ENCODE data around the gene SMARCA5.

The SMARCA5 gene

DNA sequence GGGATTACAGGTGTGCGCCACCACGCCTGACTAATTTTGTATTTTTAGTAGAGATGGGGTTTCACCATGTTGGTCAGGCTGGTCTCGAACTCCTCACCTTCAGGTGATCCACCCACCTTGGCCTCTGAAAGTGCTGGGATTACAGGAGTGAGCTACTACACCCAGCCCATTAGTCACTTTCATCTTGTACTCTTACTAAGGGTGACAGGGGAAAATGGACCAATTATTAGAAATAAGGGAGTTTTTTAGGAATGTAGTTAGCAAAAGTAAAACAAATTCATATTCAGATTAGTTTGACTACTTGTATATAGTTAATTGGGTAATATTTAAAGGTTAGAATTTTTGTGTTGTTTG is 26.1 kb downstream of the SMARCA5 start:
- no peak for DNase-seq

DNA sequence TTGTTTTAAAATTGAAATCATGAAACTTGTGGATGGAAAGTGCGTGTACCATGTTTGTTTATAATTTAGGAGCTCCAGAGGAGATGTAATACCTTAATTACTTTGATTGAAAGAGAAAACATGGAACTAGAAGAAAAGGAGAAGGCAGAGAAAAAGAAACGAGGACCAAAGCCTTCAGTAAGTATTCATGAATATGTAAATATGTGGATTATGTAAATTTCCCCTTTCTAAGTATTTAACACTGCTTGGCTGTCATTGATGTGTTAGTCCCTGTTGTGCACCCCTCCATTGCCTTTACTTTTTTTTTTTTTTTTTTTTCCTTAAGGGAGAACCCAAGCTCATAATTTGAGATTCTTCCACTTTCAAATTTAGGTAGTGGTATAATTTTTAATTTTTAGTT is 36.4 kb downstream of the SMARCA5 start:
- no peak for DNase-seq

DNA sequence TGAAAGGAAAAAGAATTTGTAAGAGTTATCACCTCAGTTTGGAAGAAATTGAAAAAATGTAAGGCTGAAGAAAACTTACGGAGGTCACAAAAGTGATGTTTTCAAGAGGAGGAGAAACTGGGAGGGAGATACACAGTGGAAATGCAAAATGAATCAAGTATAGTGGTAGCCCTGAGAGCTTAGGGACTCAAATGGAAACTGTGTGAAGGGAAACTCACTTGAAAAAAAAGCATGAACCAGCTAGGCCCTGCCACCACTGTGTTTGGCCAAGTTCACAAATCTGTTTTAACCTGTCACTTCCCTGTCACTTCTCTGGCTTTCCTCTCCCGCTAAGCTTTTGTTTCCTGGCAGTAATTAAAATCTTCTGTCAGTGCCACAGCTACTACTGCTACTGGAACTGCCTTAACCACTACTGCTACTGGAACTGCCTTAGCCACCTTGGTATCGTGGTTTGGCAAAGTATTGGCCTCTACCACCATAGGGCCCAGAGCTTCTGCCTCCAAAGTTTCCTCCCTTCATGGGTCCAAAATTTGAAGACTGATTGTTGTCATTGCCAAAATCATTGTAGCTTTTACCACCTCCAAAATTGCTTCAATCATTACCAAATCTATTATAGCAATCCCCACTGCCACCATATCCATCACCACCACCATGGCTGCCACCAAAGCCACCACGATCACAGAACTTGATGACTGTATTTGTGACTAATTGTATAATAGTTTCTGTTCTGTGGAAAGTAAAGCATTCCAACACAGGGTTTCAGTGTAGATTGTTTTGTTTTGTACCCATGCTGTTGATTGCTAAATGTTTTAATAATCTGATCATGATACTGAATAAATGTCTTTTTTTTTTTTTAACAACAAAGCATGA is 41.5 kb downstream of the SMARCA5 start:
- no peak for DNase-seq

DNA sequence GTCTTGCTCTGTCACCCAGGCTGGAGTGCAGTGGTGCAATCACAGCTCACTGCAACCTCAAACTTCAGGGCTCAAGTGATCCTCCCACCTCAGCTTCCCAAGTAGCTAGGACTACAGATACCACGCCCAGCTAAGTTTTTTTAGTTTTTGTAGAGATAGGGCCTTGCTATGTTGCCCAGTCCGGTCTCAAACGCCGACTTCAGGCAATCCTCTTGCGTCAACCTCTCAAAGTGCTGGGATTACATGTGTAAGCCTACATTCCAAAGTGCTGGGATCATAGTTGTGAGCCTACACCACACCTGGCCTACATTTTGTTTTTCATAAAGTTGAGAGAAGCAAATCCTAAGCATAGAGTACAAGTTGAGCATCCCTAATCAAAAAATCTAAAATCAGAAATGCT is 42.2 kb downstream of the SMARCA5 start:
- no peak for DNase-seq

DNA sequence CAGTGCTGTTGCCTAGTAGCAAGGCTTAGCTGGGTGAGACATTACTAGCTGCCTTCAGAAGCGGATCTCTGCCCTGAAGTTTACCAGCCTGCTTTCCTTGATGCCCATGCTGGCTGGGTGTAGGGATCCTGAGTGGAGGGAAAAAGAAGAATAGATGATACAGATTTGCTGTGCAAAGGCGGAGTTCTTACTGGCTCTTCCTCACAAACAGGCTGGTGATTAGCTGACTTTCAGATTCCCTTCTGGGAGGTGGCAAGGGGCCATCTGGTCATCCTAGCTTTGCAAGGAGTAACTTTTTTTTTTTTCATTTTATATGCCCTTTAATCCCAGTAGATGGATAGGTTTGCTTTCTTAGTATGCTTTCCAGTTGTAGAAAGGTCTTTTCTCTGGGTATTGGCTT is 44.8 kb downstream of the SMARCA5 start:
- DNase-seq, result no peak

DNA sequence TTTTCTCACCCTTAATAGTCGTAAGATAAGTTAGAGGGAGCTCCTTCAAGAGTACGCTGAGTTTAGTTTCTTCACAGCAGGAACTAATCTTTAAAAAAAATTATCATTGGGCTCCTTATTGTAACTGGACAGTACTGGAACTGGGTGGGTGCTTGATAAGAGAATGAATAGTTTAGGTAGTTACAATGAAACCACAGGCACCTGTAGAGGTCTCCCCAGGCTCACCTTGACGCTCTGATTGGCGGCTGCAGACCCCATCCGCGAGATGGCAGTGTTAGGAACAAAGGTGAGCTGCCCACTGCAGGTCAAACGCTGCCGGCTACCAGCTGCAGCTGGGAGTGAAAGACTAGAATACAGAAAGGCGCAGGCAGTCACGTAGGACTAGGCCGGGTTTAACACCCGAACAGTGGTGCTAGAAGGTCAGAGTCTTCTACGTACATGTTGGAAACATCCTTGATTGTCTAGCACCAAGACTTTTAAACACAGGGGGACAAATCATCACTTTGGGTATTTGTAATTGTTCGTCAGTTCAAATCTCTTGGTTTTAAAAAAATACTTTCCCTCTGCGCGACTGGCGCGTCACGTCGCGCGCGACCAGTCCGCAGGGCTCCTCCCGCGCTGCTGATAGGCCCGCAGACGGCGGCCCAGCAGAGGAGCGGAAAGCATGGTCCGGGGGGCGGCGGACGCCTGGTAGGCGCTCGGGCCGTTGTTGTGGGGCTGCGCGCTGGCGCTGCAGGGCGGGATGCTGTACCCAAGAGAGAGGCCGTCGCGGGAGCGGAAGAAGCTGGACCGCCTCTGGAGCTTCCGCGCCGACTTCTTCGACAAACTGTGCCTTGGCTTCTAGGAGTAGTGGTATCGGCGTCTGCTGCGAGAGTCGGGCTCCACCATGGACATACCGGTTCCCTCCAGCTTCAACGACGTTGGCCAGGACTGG is 45.6 kb downstream of the SMARCA5 start:
- DNase-seq, result peak; percentile 62

DNA sequence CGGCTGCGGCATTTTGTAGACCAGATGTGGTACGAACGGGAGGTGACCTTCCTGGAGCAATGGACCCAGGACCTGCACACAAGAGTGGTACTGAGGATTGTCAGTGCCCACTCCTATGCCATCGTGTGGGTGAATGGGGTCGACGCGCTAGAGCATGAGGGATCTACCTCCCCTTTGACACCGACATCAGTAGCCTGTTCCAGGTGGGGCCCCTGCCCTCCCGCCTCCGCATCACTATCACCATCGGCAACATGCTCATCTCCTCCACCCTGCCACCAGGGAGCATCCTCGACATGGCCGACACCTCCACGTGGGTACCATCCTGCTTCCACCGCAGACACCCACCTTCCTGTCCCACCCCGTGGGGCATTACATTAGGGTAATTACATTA is 46.2 kb downstream of the SMARCA5 start:
- DNase-seq, result peak; percentile 25

DNA sequence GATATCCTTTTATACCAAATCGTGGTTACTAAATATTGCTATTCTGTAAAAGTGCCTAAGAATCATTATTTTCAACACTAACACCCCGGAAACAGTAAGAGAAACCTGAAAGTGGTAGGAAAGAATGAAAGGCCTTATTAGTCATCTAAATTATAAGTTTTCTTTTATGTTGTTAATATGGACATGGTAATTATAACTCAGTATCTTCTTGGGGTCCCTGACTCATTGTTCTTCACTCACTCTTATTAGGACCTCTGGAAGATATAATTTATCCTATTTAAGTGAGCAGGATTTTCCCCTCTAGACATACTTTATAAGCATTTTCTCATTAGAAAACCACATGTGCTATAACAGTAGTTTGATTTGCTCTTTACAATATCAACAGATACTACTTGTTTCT is 51.0 kb downstream of the SMARCA5 start:
- DNase-seq, result no peak

DNA sequence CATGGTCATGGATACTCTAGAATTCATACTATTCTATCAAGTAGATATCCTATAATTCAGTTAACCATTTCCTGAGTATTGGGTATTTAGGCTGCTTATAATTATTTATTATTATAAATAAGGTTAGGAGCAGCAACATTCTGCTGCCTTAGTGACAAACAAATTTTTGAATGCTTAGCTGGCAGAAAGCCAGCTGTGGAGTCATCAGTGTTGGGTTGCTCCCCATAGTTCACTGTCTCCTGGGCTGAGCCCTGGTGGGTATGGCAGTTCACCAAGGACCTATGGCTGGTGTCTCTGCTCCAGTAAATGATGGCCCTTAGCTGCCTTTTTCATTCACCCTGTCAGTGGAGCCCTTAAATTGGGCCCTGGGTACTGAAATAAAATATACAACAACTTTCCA is 61.8 kb downstream of the SMARCA5 start:
- no peak for DNase-seq

DNA sequence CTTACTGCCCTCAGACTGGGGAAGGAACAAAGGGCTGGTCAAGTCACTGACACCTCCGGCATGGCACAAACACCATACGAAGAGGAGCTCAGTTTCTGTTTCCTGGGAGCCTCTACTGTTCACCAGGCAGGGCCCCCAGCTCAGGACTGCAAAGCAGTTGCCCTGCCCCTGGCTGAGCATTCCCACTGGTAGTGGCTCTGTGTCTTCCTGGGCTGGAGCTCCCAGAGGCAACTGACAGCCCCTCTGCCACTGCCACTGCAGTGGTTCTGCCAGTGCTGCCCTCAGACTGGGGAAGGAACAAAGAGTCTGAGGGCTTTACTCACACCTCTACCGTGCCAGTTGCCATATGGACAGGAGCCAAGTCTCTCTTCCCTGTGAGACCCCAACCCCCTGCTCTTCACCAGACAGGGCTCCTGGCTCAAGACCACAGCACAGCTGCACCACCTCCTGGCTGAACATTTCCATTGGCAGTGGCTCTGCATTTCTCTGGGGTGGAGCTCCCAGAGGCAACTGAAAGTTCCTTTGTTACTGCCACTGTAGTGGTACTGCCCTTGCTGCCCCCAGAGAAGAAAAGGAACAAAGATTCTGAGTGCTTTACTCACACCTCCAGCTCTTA is 67.9 kb downstream of the SMARCA5 start:
- DNase-seq, result no peak

DNA sequence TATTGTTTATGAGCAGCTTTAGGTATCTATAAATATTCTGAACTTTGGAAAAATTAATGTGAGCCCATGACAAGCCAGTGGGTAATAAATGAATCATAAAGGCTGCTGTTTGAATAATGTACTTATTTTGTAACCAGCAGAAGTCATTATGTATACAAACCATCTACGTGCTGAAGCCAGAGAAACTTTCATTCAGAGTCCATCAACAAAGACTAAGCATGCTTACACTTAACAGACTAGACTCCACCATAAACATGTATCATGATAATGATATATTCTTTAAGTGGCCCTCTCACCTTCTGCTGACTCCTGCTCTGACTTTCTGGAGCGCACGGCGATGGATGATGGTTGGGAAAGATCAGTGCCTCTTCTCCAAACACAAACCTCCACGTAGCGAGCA is 72.0 kb downstream of the SMARCA5 start:
- no peak for DNase-seq

DNA sequence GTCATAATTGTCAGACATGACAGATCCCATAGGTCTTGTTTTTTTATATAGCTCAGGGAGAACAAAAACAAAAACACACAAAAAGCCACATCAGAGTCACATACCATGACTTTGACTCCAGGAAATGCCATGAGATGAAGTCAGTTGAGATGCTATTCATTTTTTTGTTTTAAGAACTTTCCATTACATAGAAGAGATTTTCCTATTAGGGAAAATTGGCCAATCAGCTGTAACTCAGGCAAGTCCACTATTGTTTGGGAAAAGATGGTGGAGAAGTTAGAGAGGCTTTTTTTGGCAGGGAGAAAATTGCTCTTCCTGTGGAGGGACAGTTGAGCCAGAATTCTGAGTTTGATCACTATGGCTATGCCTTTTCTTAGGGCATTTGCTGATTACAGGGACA is 72.6 kb downstream of the SMARCA5 start:
- no peak for DNase-seq

DNA sequence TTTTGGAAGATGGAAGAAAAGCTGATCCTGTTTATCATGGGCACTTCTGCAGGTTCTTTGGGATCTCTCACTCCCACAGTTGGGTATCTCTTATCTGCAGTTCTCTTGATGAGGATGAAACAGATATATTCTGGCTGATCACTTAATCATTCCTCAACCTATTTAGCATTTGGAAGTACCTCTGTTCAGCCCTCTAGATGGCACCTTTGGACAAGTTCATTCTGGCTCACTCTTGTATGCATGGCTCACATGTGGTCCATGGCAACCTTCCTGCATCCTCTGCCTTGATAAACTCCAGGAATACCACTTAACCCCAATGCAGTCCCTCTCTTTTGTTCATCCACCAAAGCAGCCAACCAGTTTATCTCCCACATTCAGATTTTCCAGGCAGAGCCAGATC is 74.2 kb downstream of the SMARCA5 start:
- DNase-seq, result no peak

DNA sequence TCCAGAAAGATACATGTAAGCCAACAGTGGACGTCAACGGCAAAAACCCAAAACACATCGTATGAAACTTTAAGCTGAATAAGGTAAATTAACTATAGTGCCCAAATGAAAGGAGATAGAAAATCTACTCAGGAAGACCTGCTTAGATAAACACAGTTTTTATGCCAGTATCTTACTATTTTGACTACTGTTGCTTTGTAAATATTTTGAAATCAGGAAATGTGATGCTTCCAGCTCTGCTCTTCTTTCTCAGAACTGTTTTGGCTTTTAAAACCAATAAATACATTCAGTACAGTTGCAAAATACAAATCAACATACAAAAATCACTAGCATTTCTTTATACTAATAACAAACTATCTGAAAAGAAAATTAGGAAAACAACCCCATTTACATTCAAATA is 83.8 kb downstream of the SMARCA5 start:
- DNase-seq, result no peak

DNA sequence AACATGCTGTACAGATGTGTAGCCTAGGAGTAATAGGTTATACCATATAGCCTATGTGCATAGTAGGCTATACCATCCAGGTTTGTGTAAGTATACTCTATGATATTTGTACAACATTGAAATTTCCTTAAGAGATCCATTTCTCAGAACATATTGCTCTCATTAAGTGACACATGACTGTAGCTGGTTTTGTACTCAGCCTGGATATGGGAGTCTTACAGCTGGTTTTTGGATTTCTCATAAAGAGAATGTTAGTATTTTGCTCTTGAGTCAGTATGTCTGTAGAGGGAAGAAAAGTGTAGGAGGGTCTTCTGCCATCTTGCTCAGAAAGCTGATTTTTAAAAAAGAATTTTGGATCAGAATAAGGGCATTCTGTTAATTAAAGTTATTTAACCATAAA is 85.3 kb downstream of the SMARCA5 start:
- no peak for DNase-seq

DNA sequence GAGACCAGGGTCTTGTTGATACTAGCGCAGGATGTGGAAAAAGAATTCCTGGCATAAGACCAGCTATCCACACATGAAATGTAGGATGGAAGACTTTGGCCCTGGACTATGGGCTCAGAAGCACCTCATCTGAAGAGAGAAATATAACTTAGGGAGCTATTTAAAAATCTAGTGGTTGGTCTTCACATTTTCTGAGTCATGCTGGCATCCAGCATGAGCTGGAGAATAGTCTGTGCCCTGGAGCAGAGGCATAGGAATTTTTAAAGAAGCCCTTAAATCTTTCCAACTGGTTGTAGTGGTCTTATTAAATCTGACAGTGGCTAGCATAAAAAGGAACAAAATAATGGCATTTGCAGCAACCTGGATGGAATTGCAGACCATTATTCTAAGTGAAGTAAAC is 86.3 kb downstream of the SMARCA5 start:
- DNase-seq, result no peak

DNA sequence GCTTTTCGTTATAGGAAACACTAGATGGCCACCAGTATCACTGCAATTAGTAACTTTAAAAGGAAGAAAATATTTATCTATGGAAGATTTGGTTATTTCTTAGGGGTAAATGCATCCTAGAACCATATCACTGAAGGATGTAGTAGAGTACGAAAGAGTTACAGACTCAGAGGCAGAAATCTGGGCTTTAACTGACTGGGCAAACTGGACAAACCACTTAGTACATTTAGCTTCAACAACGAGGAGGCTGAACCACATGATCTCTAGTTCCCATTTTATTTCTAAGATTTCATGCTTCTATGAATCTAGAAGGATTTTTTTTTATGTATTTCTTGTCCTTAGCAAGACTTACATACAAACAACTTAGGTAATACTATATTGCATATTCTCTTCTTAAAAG is 93.0 kb downstream of the SMARCA5 start:
- no peak for DNase-seq
